H9 (cell line): ENCODE data around the gene P2RY4. TPM values are rescaled to one million over a fixed set of nuclear protein-coding genes. Genes with fewer than 3 reads are reported as not detected.

Experiments
- DNase-seq: peaks from one replicate; pipeline ENCODE4 v3.0.0-alpha.2; 2017
- H2AFZ ChIP-seq: one replicate; pipeline ENCODE4 v1.6.1; 2013; ENCODE audit warnings: mild to moderate bottlenecking, low read length, control low read depth, moderate library complexity
- H2AK5ac ChIP-seq: 2 replicates; pipeline ENCODE4 v1.6.1; 2013; ENCODE audit warnings: low read length, control low read depth, mixed read lengths; ENCODE audit not compliant: insufficient read length
- H2BK120ac ChIP-seq: one replicate; pipeline ENCODE4 v1.6.1; 2013; ENCODE audit warnings: low read depth, mild to moderate bottlenecking, low read length, control low read depth, inconsistent platforms; ENCODE audit not compliant: poor library complexity, severe bottlenecking
- H2BK12ac ChIP-seq: 2 replicates; pipeline ENCODE4 v1.6.1; 2013; ENCODE audit warnings: low read length, control low read depth, mixed read lengths, low read depth; ENCODE audit not compliant: insufficient read length
- H2BK15ac ChIP-seq: 2 replicates; pipeline ENCODE4 v1.6.1; 2013; ENCODE audit warnings: low read depth, low read length, control low read depth
- H2BK20ac ChIP-seq: one replicate; pipeline ENCODE4 v1.6.1; 2013; ENCODE audit warnings: low read depth, mild to moderate bottlenecking, low read length, control low read depth, inconsistent platforms; ENCODE audit not compliant: poor library complexity, severe bottlenecking
- H2BK5ac ChIP-seq: 2 replicates; pipeline ENCODE4 v1.6.1; 2013; ENCODE audit warnings: low read length, control low read depth, mixed read lengths; ENCODE audit not compliant: insufficient read length
- H3K14ac ChIP-seq: 2 replicates; pipeline ENCODE4 v1.6.1; 2013; ENCODE audit warnings: low read length, control low read depth; ENCODE audit not compliant: insufficient read depth
- H3K18ac ChIP-seq: 2 replicates; pipeline ENCODE4 v1.6.1; 2013; ENCODE audit warnings: low read depth, mild to moderate bottlenecking, mixed read lengths, low read length, control low read depth; ENCODE audit not compliant: insufficient read length
- H3K23ac ChIP-seq: 2 replicates; pipeline ENCODE4 v1.6.1; 2013; ENCODE audit warnings: low read length, control low read depth, mixed read lengths, low read depth; ENCODE audit not compliant: insufficient read length
- H3K23me2 ChIP-seq: 2 replicates; pipeline ENCODE4 v1.6.1; 2013; ENCODE audit warnings: low read depth, mild to moderate bottlenecking, mixed read lengths, low read length, control low read depth; ENCODE audit not compliant: insufficient read length, poor library complexity, severe bottlenecking
- H3K27ac ChIP-seq: 2 replicates; pipeline ENCODE4 v1.5.1; 2013; ENCODE audit warnings: low read length, control low read depth, mixed read lengths, low read depth; ENCODE audit not compliant: insufficient read length
- H3K27me3 ChIP-seq: 2 replicates; pipeline ENCODE4 v1.6.1; 2013; ENCODE audit warnings: low read length, control low read depth, inconsistent platforms; ENCODE audit not compliant: insufficient read depth
- H3K4ac ChIP-seq: 2 replicates; pipeline ENCODE4 v1.6.1; 2013; ENCODE audit warnings: low read depth, mild to moderate bottlenecking, control low read depth, inconsistent platforms, low read length, moderate library complexity
- H3K4me1 ChIP-seq: 2 replicates; pipeline ENCODE4 v1.6.1; 2013; ENCODE audit warnings: low read length, control low read depth, inconsistent platforms; ENCODE audit not compliant: insufficient read depth
- H3K4me2 ChIP-seq: 2 replicates; pipeline ENCODE4 v1.6.1; 2013; ENCODE audit warnings: low read length, control low read depth, mixed read lengths; ENCODE audit not compliant: insufficient read length, insufficient read depth
- H3K56ac ChIP-seq: 2 replicates; pipeline ENCODE4 v1.6.1; 2013; ENCODE audit warnings: low read depth, mild to moderate bottlenecking, mixed read lengths, low read length, control low read depth; ENCODE audit not compliant: insufficient read length
- H3K79me1 ChIP-seq: 2 replicates; pipeline ENCODE4 v1.6.1; 2013; ENCODE audit warnings: low read depth, mild to moderate bottlenecking, moderate library complexity, low read length, control low read depth, inconsistent platforms; ENCODE audit not compliant: insufficient read depth, poor library complexity, severe bottlenecking
- H3K79me2 ChIP-seq: 2 replicates; pipeline ENCODE4 v1.6.1; 2013; ENCODE audit warnings: low read length, control low read depth, inconsistent platforms; ENCODE audit not compliant: insufficient read depth
- H3K9ac ChIP-seq: 2 replicates; pipeline ENCODE4 v1.6.1; 2013; ENCODE audit warnings: low read length, control low read depth, mixed read lengths; ENCODE audit not compliant: insufficient read length; ENCODE audit errors: extremely low read depth
- H3K9me3 ChIP-seq: one replicate; pipeline ENCODE4 v1.6.1; 2013; ENCODE audit warnings: low read depth, low read length, inconsistent platforms; ENCODE audit not compliant: control insufficient read depth
- H3T11ph ChIP-seq: one replicate; pipeline ENCODE4 v1.6.1; 2013; ENCODE audit warnings: mild to moderate bottlenecking, low read length, control low read depth, inconsistent platforms
- H4K20me1 ChIP-seq: one replicate; pipeline ENCODE4 v1.6.1; 2013; ENCODE audit not compliant: control insufficient read depth, insufficient read length, insufficient read depth
- H4K5ac ChIP-seq: 2 replicates; pipeline ENCODE4 v1.6.1; 2013; ENCODE audit warnings: low read depth, mild to moderate bottlenecking, mixed read lengths, low read length, control low read depth; ENCODE audit not compliant: insufficient read length
- H4K8ac ChIP-seq: replicated peaks from 2 replicates; pipeline ENCODE4 v1.6.1; 2013; ENCODE audit warnings: low read length, control low read depth, mixed read lengths, low read depth; ENCODE audit not compliant: insufficient read length
- H4K91ac ChIP-seq: 2 replicates; pipeline ENCODE4 v1.6.1; 2013; ENCODE audit warnings: low read depth, mild to moderate bottlenecking, moderate library complexity, mixed read lengths, low read length, control low read depth; ENCODE audit not compliant: insufficient read length
- H3K27ac Mint-ChIP-seq, 3 experiments: 2 replicates in 2 of 3; 3 replicates in 1 of 3; pipeline ENCODE4 v1.8.0; 2020 to 2021; ENCODE audit warnings: mixed read lengths in 3 of 3, mild to moderate bottlenecking in 1 of 3, moderate library complexity in 1 of 3
- H3K27me3 Mint-ChIP-seq: 2 replicates; pipeline ENCODE4 v1.8.0; 2021; ENCODE audit warnings: low read depth, mild to moderate bottlenecking, moderate library complexity, mixed read lengths
- H3K36me3 Mint-ChIP-seq, 3 experiments: 2 replicates in 2 of 3; 3 replicates in 1 of 3; pipeline ENCODE4 v1.8.0; 2020 to 2021; ENCODE audit warnings: low read depth in 3 of 3, mixed read lengths in 3 of 3; ENCODE audit not compliant: insufficient read depth in 1 of 3
- H3K4me1 Mint-ChIP-seq, 2 experiments: 2 replicates each; pipeline ENCODE4 v1.8.0; 2020; ENCODE audit warnings: mixed read lengths in 2 of 2
- H3K4me3 Mint-ChIP-seq, 2 experiments: 2 replicates in 1 of 2; 3 replicates in 1 of 2; pipeline ENCODE4 v1.8.0; 2020 to 2021; ENCODE audit warnings: mild to moderate bottlenecking in 2 of 2, mixed read lengths in 2 of 2, moderate library complexity in 1 of 2
- H3K9me3 Mint-ChIP-seq, 2 experiments: 2 replicates in 1 of 2; 3 replicates in 1 of 2; pipeline ENCODE4 v1.8.0; 2020; ENCODE audit warnings: mild to moderate bottlenecking in 2 of 2, mixed read lengths in 2 of 2, moderate library complexity in 1 of 2
- WGBS: extraction: QIAGEN DNeasy Blood & Tissue Kit; methylation state at CpG from one replicate; pipeline ENCODE4 v1.1.7; 2013; ENCODE audit warnings: missing lambda C conversion rate, low lambda C conversion rate, mixed read lengths; ENCODE audit not compliant: insufficient read length; ENCODE audit errors: extremely low coverage; 5-methylcytosine and 5-hydroxymethylcytosine counted together
- total RNA-seq: library from RNA; stranded (reverse); gene quantifications from 2 replicates; pipeline ENCODE4 v1.2.1, GENCODE V29; 2021
- TF ChIP-seq, protein P1 (sequence below): fragments of 200-600 bp; sonication (generic); conservative IDR thresholded peaks from 3 replicates; pipeline ENCODE4 v1.8.0; 2021; ENCODE audit warnings: antibody characterized with exemption, mild to moderate bottlenecking

P2RY4 gene
- total RNA-seq, 1 experiment from 2014 or later: not detected

DNA sequence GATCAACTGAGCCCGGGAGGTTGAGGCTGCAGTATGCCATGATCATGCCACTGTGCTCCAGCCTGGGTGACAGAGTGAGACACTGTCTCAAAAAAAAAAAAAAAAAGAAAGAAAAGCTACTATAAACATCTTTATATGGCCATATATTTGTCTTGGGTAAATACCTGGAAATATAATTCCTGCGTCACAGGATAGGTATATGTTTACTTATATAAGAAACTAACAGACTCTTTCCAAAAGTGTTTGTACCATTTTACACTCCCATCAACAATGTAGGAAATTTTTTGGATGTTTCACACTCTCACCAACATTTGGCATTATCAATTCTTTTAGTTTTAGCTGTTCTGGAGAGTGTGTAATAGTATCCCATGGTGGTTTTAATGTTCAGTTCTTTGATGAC lies 12.8 kb downstream of the P2RY4 start:
- no peak overlapping the region for H2AFZ ChIP-seq
- H3K4me3 Mint-ChIP-seq: no peak overlapping the region
- H3K4me2 ChIP-seq: no peak overlapping the region
- peaks cover 58 to 63% of the 10 kb centered on the region in 2 experiments for H3K9me3 Mint-ChIP-seq
- no peak overlapping the region for H3K18ac ChIP-seq
- H3K36me3 Mint-ChIP-seq: peaks cover 0 to 2% (median 0%) of the 10 kb centered on the region in 3 experiments; a peak in 1 of 7 replicates
- no peaks in the 10 kb centered on the region for H3K27me3 Mint-ChIP-seq
- WGBS: no CpG with 5 or more reads among the region's 2 CpGs
- no peak overlapping the region for H3K23ac ChIP-seq
- no peak overlapping the region for H2BK120ac ChIP-seq
- no peak overlapping the region for H2BK20ac ChIP-seq
- H3K79me1 ChIP-seq: no peaks in the 10 kb centered on the region
- no peak overlapping the region for H3K56ac ChIP-seq
- no peak overlapping the region for H4K5ac ChIP-seq
- no peak overlapping the region for H3K27ac ChIP-seq
- no peak overlapping the region for H2BK12ac ChIP-seq
- no peaks in the 10 kb centered on the region for H4K20me1 ChIP-seq
- no peak overlapping the region for H2BK5ac ChIP-seq
- peaks cover 17% of the 10 kb centered on the region in 2 experiments for H3K4me1 Mint-ChIP-seq
- H3K27me3 ChIP-seq: no peaks in the 10 kb centered on the region
- H3K23me2 ChIP-seq: no peaks in the 10 kb centered on the region
- no peak overlapping the region for H4K8ac ChIP-seq
- no peak overlapping the region for H2AK5ac ChIP-seq
- DNase-seq: no peak
- H4K91ac ChIP-seq: no peak overlapping the region
- no peak overlapping the region for H2BK15ac ChIP-seq
- no peaks in the 10 kb centered on the region for H3K79me2 ChIP-seq
- no peak overlapping the region for H3T11ph ChIP-seq
- no peaks in the 10 kb centered on the region for H3K4me1 ChIP-seq
- H3K4ac ChIP-seq: no peak overlapping the region
- peaks cover 5% of the 10 kb centered on the region for H3K9me3 ChIP-seq
- TF ChIP-seq, protein P1, sequence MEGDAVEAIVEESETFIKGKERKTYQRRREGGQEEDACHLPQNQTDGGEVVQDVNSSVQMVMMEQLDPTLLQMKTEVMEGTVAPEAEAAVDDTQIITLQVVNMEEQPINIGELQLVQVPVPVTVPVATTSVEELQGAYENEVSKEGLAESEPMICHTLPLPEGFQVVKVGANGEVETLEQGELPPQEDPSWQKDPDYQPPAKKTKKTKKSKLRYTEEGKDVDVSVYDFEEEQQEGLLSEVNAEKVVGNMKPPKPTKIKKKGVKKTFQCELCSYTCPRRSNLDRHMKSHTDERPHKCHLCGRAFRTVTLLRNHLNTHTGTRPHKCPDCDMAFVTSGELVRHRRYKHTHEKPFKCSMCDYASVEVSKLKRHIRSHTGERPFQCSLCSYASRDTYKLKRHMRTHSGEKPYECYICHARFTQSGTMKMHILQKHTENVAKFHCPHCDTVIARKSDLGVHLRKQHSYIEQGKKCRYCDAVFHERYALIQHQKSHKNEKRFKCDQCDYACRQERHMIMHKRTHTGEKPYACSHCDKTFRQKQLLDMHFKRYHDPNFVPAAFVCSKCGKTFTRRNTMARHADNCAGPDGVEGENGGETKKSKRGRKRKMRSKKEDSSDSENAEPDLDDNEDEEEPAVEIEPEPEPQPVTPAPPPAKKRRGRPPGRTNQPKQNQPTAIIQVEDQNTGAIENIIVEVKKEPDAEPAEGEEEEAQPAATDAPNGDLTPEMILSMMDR: no peak
- no peak overlapping the region for H3K27ac Mint-ChIP-seq
- H3K9ac ChIP-seq: no peak overlapping the region
- H3K14ac ChIP-seq: no peak overlapping the region
